HepG2 (cell line): ENCODE data around the gene MCAM. TPM values are rescaled to one million over a fixed set of nuclear protein-coding genes. Genes with fewer than 3 reads are reported as not detected.

Experiments
- ATAC-seq: fragments of 200-7000 bp; cut with Tn5 transposase; 3 replicates; pipeline ENCODE4 v1.9.1; 2020; ENCODE audit warnings: mild to moderate bottlenecking, moderate library complexity
- BruUV-seq: library from RNA; stranded (reverse); fragments of 400-500 nt; replicated peaks from 2 replicates; lab custom pipeline; 2021; lab: Mats Ljungman, UMichigan
- CTCF ChIA-PET: fragments of 300-600 bp; formaldehyde crosslinking; extraction: SDS; loops from one replicate; lab custom pipeline; 2021; ENCODE audit warnings: low total read pairs, inconsistent platforms, low intra/inter-chr PET ratio; lab: Yijun Ruan, JAX
- POLR2A ChIA-PET: fragments of 350-600 bp; sonication (Branson Sonifier 250); formaldehyde crosslinking; loops from one replicate; lab custom pipeline; 2020; ENCODE audit warnings: antibody characterized with exemption, inconsistent platforms; lab: Yijun Ruan, JAX
- DNase-seq: peaks from one replicate; pipeline ENCODE4 v3.0.0-alpha.2; 2015; ENCODE audit warnings: low spot score
- FAIRE-seq: peaks from 3 replicates; lab custom pipeline; 2011; peaks lifted over from hg19 to GRCh38; lab: Jason Lieb, UNC
- H2AFZ ChIP-seq: one replicate; pipeline ENCODE4 v1.6.1; 2011; ENCODE audit warnings: low read length, inconsistent platforms
- H3K27ac ChIP-seq: fragments of 300-600 bp; 3 replicates; pipeline ENCODE4 v1.8.0; 2011; ENCODE audit warnings: mixed run types, mild to moderate bottlenecking, mixed read lengths, low read length, inconsistent platforms; ENCODE audit not compliant: insufficient read depth; ENCODE audit errors: extremely low read length
- H3K27me3 ChIP-seq, 2 experiments: fragments of 200-600 bp in 1 of 2; 2 replicates in 1 of 2; 3 replicates in 1 of 2; pipeline versions ENCODE4 v1.6.0 to v1.8.0; 2011; ENCODE audit warnings: low read length in 2 of 2, mild to moderate bottlenecking in 2 of 2, moderate library complexity in 2 of 2, inconsistent platforms in 1 of 2; ENCODE audit not compliant: insufficient read depth in 2 of 2, control insufficient read depth in 1 of 2
- H3K36me3 ChIP-seq, 2 experiments: fragments of 200-600 bp in 1 of 2; replicated peaks in 1 of 2; 2 replicates in 1 of 2; 3 replicates in 1 of 2; pipeline versions ENCODE4 v1.5.1 to v1.8.0; 2011; ENCODE audit warnings: low read length in 2 of 2, inconsistent platforms in 1 of 2; ENCODE audit not compliant: insufficient read depth in 2 of 2, control insufficient read depth in 1 of 2
- H3K4me1 ChIP-seq: 2 replicates; pipeline ENCODE4 v1.5.1; 2012; ENCODE audit warnings: low read length, inconsistent platforms; ENCODE audit not compliant: insufficient read depth
- H3K4me2 ChIP-seq: 2 replicates; pipeline ENCODE4 v1.6.0; 2011; ENCODE audit warnings: low read depth, low read length, inconsistent platforms
- H3K4me3 ChIP-seq, 3 experiments: fragments of 200-600 bp in 1 of 3; sonication (generic), shearing (Covaris generic) in 1 of 3; replicated peaks in 1 of 3; 2 replicates each; pipeline ENCODE4 v1.5.1; 2011 to 2016; ENCODE audit warnings: low read length in 3 of 3, inconsistent platforms in 2 of 3, low read depth in 2 of 3, mild to moderate bottlenecking in 2 of 3, control low read depth in 1 of 3, mixed read lengths in 1 of 3; ENCODE audit not compliant: insufficient read depth in 1 of 3
- H3K79me2 ChIP-seq: one replicate; pipeline ENCODE4 v1.6.1; 2011; ENCODE audit warnings: low read length, inconsistent platforms; ENCODE audit not compliant: insufficient read depth
- H3K9ac ChIP-seq: 2 replicates; pipeline ENCODE4 v1.6.0; 2011; ENCODE audit warnings: mild to moderate bottlenecking, low read depth, low read length, inconsistent platforms; ENCODE audit not compliant: insufficient read depth
- H3K9me3 ChIP-seq: 2 replicates; pipeline ENCODE4 v1.5.1; 2012; ENCODE audit warnings: mild to moderate bottlenecking, low read length
- H4K20me1 ChIP-seq: 2 replicates; pipeline ENCODE4 v1.6.0; 2011; ENCODE audit warnings: inconsistent platforms, mild to moderate bottlenecking, low read length, moderate library complexity; ENCODE audit not compliant: insufficient read depth
- DR1 ChIP-seq: sonication (generic); formaldehyde crosslinking; IDR thresholded peaks from 2 replicates; pipeline ENCODE4 v1.8.0; 2021; ENCODE audit warnings: mild to moderate bottlenecking, missing genetic modification reagents, inconsistent platforms
- FOXP1 ChIP-seq, 2 experiments: fragments of 450-650 bp in 1 of 2; IDR thresholded peaks; 2 replicates each; pipeline ENCODE4 v1.6.1; 2017 to 2018; ENCODE audit warnings: antibody characterized with exemption in 1 of 2
- GATAD2A ChIP-seq: IDR thresholded peaks from 2 replicates; pipeline ENCODE4 v1.6.1; 2016
- MZF1 ChIP-seq: sonication (generic); formaldehyde crosslinking; IDR thresholded peaks from 2 replicates; pipeline ENCODE4 v1.8.1; 2023; ENCODE audit warnings: mild to moderate bottlenecking, missing genetic modification reagents, borderline replicate concordance
- NKX3-1 ChIP-seq: sonication (generic); formaldehyde crosslinking; IDR thresholded peaks from 2 replicates; pipeline ENCODE4 v1.5.0; 2020; ENCODE audit warnings: missing genetic modification reagents
- PHF8 ChIP-seq: sonication (generic); formaldehyde crosslinking; IDR thresholded peaks from 2 replicates; pipeline ENCODE4 v1.5.0; 2020; ENCODE audit warnings: missing genetic modification reagents
- POGZ ChIP-seq: sonication (generic); formaldehyde crosslinking; IDR thresholded peaks from 2 replicates; pipeline ENCODE4 v1.4.0; 2020; ENCODE audit warnings: mild to moderate bottlenecking, missing genetic modification reagents
- SNAPC4 ChIP-seq: sonication (generic); formaldehyde crosslinking; IDR thresholded peaks from 2 replicates; pipeline ENCODE4 v1.4.0; 2020; ENCODE audit warnings: mild to moderate bottlenecking, missing genetic modification reagents
- TAF15 ChIP-seq: fragments of 200-400 bp; formaldehyde crosslinking; IDR thresholded peaks from one replicate; pipeline ENCODE4 v1.6.1; 2018; ENCODE audit warnings: mild to moderate bottlenecking, low read depth, low read length; ENCODE audit not compliant: poor library complexity, severe bottlenecking
- TFDP2 ChIP-seq: sonication (generic); formaldehyde crosslinking; IDR thresholded peaks from 2 replicates; pipeline ENCODE4 v1.4.0; 2020; ENCODE audit warnings: missing genetic modification reagents
- ZFP82 ChIP-seq: sonication (generic); formaldehyde crosslinking; IDR thresholded peaks from 2 replicates; pipeline ENCODE4 v1.5.1; 2020; ENCODE audit warnings: mild to moderate bottlenecking, missing genetic modification reagents, borderline replicate concordance
- ZMYM4 ChIP-seq: sonication (generic); formaldehyde crosslinking; IDR thresholded peaks from 2 replicates; pipeline ENCODE4 v1.8.1; 2023; ENCODE audit warnings: mild to moderate bottlenecking, missing genetic modification reagents
- ZNF674 ChIP-seq: sonication (generic); formaldehyde crosslinking; IDR thresholded peaks from 2 replicates; pipeline ENCODE4 v1.5.0; 2020; ENCODE audit warnings: low read depth, mild to moderate bottlenecking, missing genetic modification reagents
- WGBS: methylation state at CpG from one replicate; pipeline ENCODE4 v1.1.6; 2017; ENCODE audit warnings: low lambda C conversion rate; 5-methylcytosine and 5-hydroxymethylcytosine counted together
- in situ Hi-C: cut with HindIII; loops from 2 replicates; pipeline ENCODE4 v1.10.0; 2017; ENCODE audit warnings: low pct_unique_long_range_greater_than_20kb; ENCODE audit not compliant: extremely low pct_ligation_motif_present
- intact Hi-C: fragments of 100-400 bp; cut with micrococcal nuclease; formaldehyde crosslinking; loops from one replicate; pipeline ENCODE4 v1.10.0; 2022; ENCODE audit not compliant: unreplicated experiment
- polyA plus RNA-seq, 8 experiments: library from polyadenylated mRNA; depleted of rRNA in 3 of 8; stranded (reverse) in 7 of 8; unstranded in 1 of 8; fragments of >200 nt; fragmentation: Illumina TruSeq in 4 of 8; extraction: Trizol in 4 of 8; gene quantifications; 2 replicates each; pipeline versions ENCODE4 v1.2.1 to v1.2.3, GENCODE V29; 2011 to 2016; ENCODE audit warnings: low read depth in 4 of 8, missing spikeins in 1 of 8, mixed read lengths in 1 of 8; ENCODE audit not compliant: insufficient read depth in 1 of 8
- total RNA-seq, 5 experiments: library from RNA; depleted of rRNA; stranded (reverse); fragments of >200 nt; fragmentation: Illumina TruSeq; extraction: Trizol; gene quantifications; 2 replicates each; pipeline ENCODE4 v1.2.3, GENCODE V29; 2016; ENCODE audit warnings: low read depth in 1 of 5
- TF ChIP-seq, protein P1 (sequence below): sonication (generic); formaldehyde crosslinking; IDR thresholded peaks from 2 replicates; pipeline ENCODE4 v1.8.0; 2022; ENCODE audit warnings: mild to moderate bottlenecking, missing genetic modification reagents

MCAM gene
- total and polyA plus RNA-seq, 2 of the 13 experiments (the other 11 are each of a cell fraction or from before 2014, with no cell fraction given): 12.1 to 15.2 TPM

DNA sequence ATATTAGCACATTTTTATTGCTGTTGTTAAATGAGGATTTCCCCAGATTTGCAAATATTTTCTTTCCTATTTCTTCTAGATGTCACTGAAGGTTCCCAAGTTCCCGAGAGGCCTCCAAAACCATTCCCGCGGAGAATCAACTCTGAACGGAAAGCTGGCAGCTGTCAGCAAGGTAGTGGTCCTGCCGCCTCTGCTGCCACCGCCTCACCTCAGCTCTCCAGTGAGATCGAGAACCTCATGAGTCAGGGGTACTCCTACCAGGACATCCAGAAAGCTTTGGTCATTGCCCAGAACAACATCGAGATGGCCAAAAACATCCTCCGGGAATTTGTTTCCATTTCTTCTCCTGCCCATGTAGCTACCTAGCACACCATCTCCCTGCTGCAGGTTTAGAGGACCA is 17.5 kb downstream of the MCAM start (continued):
- TF ChIP-seq SNAPC4 (CRISPR knock-in tag): no peak
- TF ChIP-seq TFDP2: no peak
- TF ChIP-seq NKX3-1: no peak
- TF ChIP-seq ZMYM4 (CRISPR knock-in tag): no peak

DNA sequence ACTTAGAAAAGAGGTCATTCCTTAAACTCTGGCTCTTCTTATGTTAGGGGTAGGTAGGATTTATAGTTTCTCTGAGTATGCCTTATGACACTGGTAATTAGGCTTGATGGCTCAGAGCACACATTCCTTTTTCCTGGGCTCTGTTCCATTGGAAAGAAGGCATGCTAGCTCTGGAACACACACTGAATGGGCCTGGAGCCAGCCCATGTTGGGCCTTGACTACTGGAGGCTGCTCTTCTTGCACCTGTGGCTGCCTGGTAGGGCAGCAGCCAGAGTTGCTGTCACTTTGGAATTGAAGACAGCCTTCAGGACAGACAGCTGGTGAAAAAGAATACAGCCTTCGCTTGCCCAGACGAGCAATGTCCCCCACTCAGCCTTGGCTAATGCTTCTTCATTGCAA is 18.2 kb downstream of the MCAM start:
- POLR2A ChIA-PET: no interaction called here
- ATAC-seq: no peak
- BruUV-seq: no TSS peak
- no peak for TF ChIP-seq MZF1
- no peak for TF ChIP-seq FOXP1 (IDR thresholded peaks at IDR 0.05)
- TF ChIP-seq FOXP1 (CRISPR knock-in tag; IDR thresholded peaks at IDR 0.05): no peak
- TF ChIP-seq PHF8: no peak
- TF ChIP-seq, protein P1, sequence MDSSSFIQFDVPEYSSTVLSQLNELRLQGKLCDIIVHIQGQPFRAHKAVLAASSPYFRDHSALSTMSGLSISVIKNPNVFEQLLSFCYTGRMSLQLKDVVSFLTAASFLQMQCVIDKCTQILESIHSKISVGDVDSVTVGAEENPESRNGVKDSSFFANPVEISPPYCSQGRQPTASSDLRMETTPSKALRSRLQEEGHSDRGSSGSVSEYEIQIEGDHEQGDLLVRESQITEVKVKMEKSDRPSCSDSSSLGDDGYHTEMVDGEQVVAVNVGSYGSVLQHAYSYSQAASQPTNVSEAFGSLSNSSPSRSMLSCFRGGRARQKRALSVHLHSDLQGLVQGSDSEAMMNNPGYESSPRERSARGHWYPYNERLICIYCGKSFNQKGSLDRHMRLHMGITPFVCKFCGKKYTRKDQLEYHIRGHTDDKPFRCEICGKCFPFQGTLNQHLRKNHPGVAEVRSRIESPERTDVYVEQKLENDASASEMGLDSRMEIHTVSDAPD (CRISPR knock-in tag): no peak
- no peak for TF ChIP-seq DR1 (CRISPR knock-in tag)
- TF ChIP-seq POGZ (CRISPR knock-in tag): no peak
- no peak for TF ChIP-seq GATAD2A (CRISPR knock-in tag)
- TF ChIP-seq ZNF674 (CRISPR knock-in tag): no peak
- no peak for TF ChIP-seq TAF15
- no peak for TF ChIP-seq ZFP82 (CRISPR knock-in tag)

More for the DNA sequence above, 18.2 kb downstream of the MCAM start:
- FAIRE-seq (no peak), DNase-seq (no peak)
- Histone ChIP-seq H4K20me1 (no peaks in the 10 kb centered on the region), H3K4me2 (no peak overlapping the region), H3K27me3 (no peaks in the 10 kb centered on the region), H3K79me2 (no peaks in the 10 kb centered on the region), H3K36me3 (peaks cover 18 to 45% of the 10 kb centered on the region in 2 experiments), H3K27ac (no peak overlapping the region), H3K4me3 (no peak overlapping the region), H3K9me3 (no peaks in the 10 kb centered on the region), H2AFZ (no peak overlapping the region), H3K9ac (no peak overlapping the region), H3K4me1 (no peaks in the 10 kb centered on the region)
- in situ Hi-C loops (no loop called here), intact Hi-C loops (no loop called here)
- CTCF ChIA-PET: no interaction called here
- 90% methylated on average over 2 of the region's 2 CpGs for WGBS
